Activated CD4-positive, alpha-beta memory T cell treated with anti-CD3 and anti-CD28 coated beads for 36 hours (primary cell): ENCODE data around the gene ARMC3. TPM values are rescaled to one million over a fixed set of nuclear protein-coding genes. Genes with fewer than 3 reads are reported as not detected.
"Not testable (repeated sequence)": the region's sequence is repeated elsewhere in the genome, so short reads cannot be mapped to it uniquely, and the experiment has no call there.

Experiments
- CTCF ChIA-PET: fragments of 350-600 bp; sonication (Branson Sonifier 250); formaldehyde crosslinking; loops from one replicate; lab custom pipeline; 2021; ENCODE audit warnings: antibody characterized with exemption, inconsistent platforms; lab: Charles Lee
- POLR2A ChIA-PET: fragments of 350-600 bp; sonication (Branson Sonifier 250); formaldehyde crosslinking; loops from one replicate; lab custom pipeline; 2021; ENCODE audit warnings: antibody characterized with exemption; lab: Charles Lee
- DNase-seq: peaks from one replicate; pipeline ENCODE4 v3.0.0-alpha.2; 2020
- H3K27ac Mint-ChIP-seq: one replicate; pipeline ENCODE4 v1.8.0; 2021; ENCODE audit warnings: mixed read lengths
- H3K27me3 Mint-ChIP-seq: one replicate; pipeline ENCODE4 v1.8.0; 2021; ENCODE audit warnings: mixed read lengths
- H3K36me3 Mint-ChIP-seq: one replicate; pipeline ENCODE4 v1.8.0; 2021; ENCODE audit warnings: mixed read lengths
- H3K4me1 Mint-ChIP-seq: one replicate; pipeline ENCODE4 v1.8.0; 2021; ENCODE audit warnings: low read depth, mixed read lengths
- H3K4me3 Mint-ChIP-seq: one replicate; pipeline ENCODE4 v1.8.0; 2021; ENCODE audit warnings: mild to moderate bottlenecking, mixed read lengths
- H3K9me3 Mint-ChIP-seq: one replicate; pipeline ENCODE4 v1.8.0; 2021; ENCODE audit warnings: mixed read lengths
- intact Hi-C: fragments of 100-400 bp; cut with micrococcal nuclease; formaldehyde crosslinking; loops from one replicate; pipeline ENCODE4 v1.15.1; 2023
- total RNA-seq, 2 experiments: library from RNA; stranded (reverse); gene quantifications; one replicate each; pipeline ENCODE4 v1.2.3, GENCODE V29; 2021

The ARMC3 gene
- total RNA-seq, 2 experiments from 2014 or later: not detected

- H3K27me3 Mint-ChIP-seq: peaks cover 2% of the 10 kb centered on the region
- ChIA-PET CTCF (no interaction called here), POLR2A (no interaction called here)
- H3K27ac Mint-ChIP-seq: no peak overlapping the region
- peaks cover 24% of the 10 kb centered on the region for H3K36me3 Mint-ChIP-seq
- peaks cover 10% of the 10 kb centered on the region for H3K4me1 Mint-ChIP-seq
- intact Hi-C loops: no loop called here
- H3K9me3 Mint-ChIP-seq: peaks cover 30% of the 10 kb centered on the region
- DNase-seq: no peak
- H3K4me3 Mint-ChIP-seq: no peak overlapping the region
Measured at GRCh38 chr10:22908837-22909236, 19.0 kb upstream of the ARMC3 start.

- intact Hi-C loops, POLR2A ChIA-PET, H3K4me1 Mint-ChIP-seq, CTCF ChIA-PET, H3K27me3 Mint-ChIP-seq, H3K4me3 Mint-ChIP-seq, H3K27ac Mint-ChIP-seq, DNase-seq: not testable (repeated sequence)
- Mint-ChIP-seq H3K36me3 (peaks cover 24% of the 10 kb centered on the region), H3K9me3 (peaks cover 30% of the 10 kb centered on the region)
Measured at GRCh38 chr10:22909673-22910072, 18.2 kb upstream of the ARMC3 start.

- Mint-ChIP-seq H3K27ac (no peak overlapping the region), H3K4me1 (peaks cover 10% of the 10 kb centered on the region), H3K9me3 (peaks cover 30% of the 10 kb centered on the region), H3K36me3 (peaks cover 21% of the 10 kb centered on the region), H3K27me3 (peaks cover 2% of the 10 kb centered on the region), H3K4me3 (no peak overlapping the region)
- no peak for DNase-seq
- ChIA-PET POLR2A (no interaction called here), CTCF (no interaction called here)
- intact Hi-C loops: no loop called here
Measured at GRCh38 chr10:22911067-22911466, 16.8 kb upstream of the ARMC3 start.

GRCh38 chr10:22911889-22912762 lies 15.7 kb upstream of the ARMC3 start:
- peaks cover 10% of the 10 kb centered on the region for H3K4me1 Mint-ChIP-seq
- H3K36me3 Mint-ChIP-seq: peaks cover 21% of the 10 kb centered on the region
- POLR2A ChIA-PET: no interaction called here
- H3K4me3 Mint-ChIP-seq: no peak overlapping the region
- no peak for DNase-seq
- H3K27ac Mint-ChIP-seq: no peak overlapping the region
- intact Hi-C loops: no loop called here
- peaks cover 2% of the 10 kb centered on the region for H3K27me3 Mint-ChIP-seq
- CTCF ChIA-PET: no interaction called here
- peaks cover 30% of the 10 kb centered on the region for H3K9me3 Mint-ChIP-seq

GRCh38 chr10:22912763-22913384 lies 15.0 kb upstream of the ARMC3 start:
- intact Hi-C loops: no loop called here
- no peak overlapping the region for H3K4me3 Mint-ChIP-seq
- no peak for DNase-seq
- CTCF ChIA-PET: no interaction called here
- H3K36me3 Mint-ChIP-seq: peaks cover 18% of the 10 kb centered on the region
- H3K27me3 Mint-ChIP-seq: no peaks in the 10 kb centered on the region
- no peak overlapping the region for H3K27ac Mint-ChIP-seq
- H3K4me1 Mint-ChIP-seq: peaks cover 10% of the 10 kb centered on the region
- POLR2A ChIA-PET: no interaction called here
- H3K9me3 Mint-ChIP-seq: peaks cover 24% of the 10 kb centered on the region

- DNase-seq: no peak
- Mint-ChIP-seq H3K27ac (no peak overlapping the region), H3K36me3 (peaks cover 11% of the 10 kb centered on the region), H3K4me3 (no peak overlapping the region), H3K9me3 (peaks cover 17% of the 10 kb centered on the region), H3K27me3 (no peaks in the 10 kb centered on the region), H3K4me1 (peaks cover 10% of the 10 kb centered on the region)
- CTCF ChIA-PET: no interaction called here
- intact Hi-C loops: no loop called here
- POLR2A ChIA-PET: no interaction called here
Measured at GRCh38 chr10:22913474-22914092, 14.3 kb upstream of the ARMC3 start.

GRCh38 chr10:22915314-22915713 lies 12.5 kb upstream of the ARMC3 start:
- Mint-ChIP-seq H3K4me3 (no peak overlapping the region), H3K27ac (no peak overlapping the region), H3K36me3 (no peaks in the 10 kb centered on the region), H3K4me1 (peaks cover 7% of the 10 kb centered on the region), H3K27me3 (no peaks in the 10 kb centered on the region), H3K9me3 (peaks cover 3% of the 10 kb centered on the region)
- POLR2A ChIA-PET: interaction anchor here (0.6 kb wide), 1 partner anchor 477 kb away, joined by 3 read pairs; no protein-coding TSS in a partner anchor
- CTCF ChIA-PET: no interaction called here
- intact Hi-C loops: no loop called here
- DNase-seq: no peak

- Mint-ChIP-seq H3K4me3 (no peak overlapping the region), H3K36me3 (no peaks in the 10 kb centered on the region), H3K27me3 (peaks cover 16% of the 10 kb centered on the region), H3K9me3 (peaks cover 2% of the 10 kb centered on the region), H3K4me1 (no peaks in the 10 kb centered on the region), H3K27ac (no peak overlapping the region)
- CTCF ChIA-PET: no interaction called here
- intact Hi-C loops: no loop called here
- POLR2A ChIA-PET: no interaction called here
- DNase-seq: no peak
Measured at GRCh38 chr10:22925088-22925487, 2.8 kb upstream of the ARMC3 start.

- POLR2A ChIA-PET: no interaction called here
- DNase-seq: no peak
- Mint-ChIP-seq H3K36me3 (no peaks in the 10 kb centered on the region), H3K27me3 (peaks cover 13% of the 10 kb centered on the region), H3K27ac (no peak overlapping the region), H3K4me1 (no peaks in the 10 kb centered on the region), H3K9me3 (no peaks in the 10 kb centered on the region), H3K4me3 (no peak overlapping the region)
- CTCF ChIA-PET: interaction anchor here (0.9 to 1.2 kb wide), 2 partner anchors 61 to 353 kb away, joined by 4 read pairs; no protein-coding TSS in a partner anchor
- intact Hi-C loops: no loop called here
Measured at GRCh38 chr10:22927166-22927565, 687 bp upstream of the ARMC3 start.

GRCh38 chr10:22929053-22929452 lies 1.2 kb downstream of the ARMC3 start:
- POLR2A ChIA-PET, CTCF ChIA-PET, H3K4me1 Mint-ChIP-seq, DNase-seq, H3K27ac Mint-ChIP-seq, H3K4me3 Mint-ChIP-seq, H3K27me3 Mint-ChIP-seq, intact Hi-C loops, H3K9me3 Mint-ChIP-seq, H3K36me3 Mint-ChIP-seq: not testable (repeated sequence)

- Mint-ChIP-seq H3K27ac (no peak overlapping the region), H3K9me3 (no peaks in the 10 kb centered on the region), H3K36me3 (no peaks in the 10 kb centered on the region), H3K27me3 (peaks cover 7% of the 10 kb centered on the region), H3K4me3 (no peak overlapping the region), H3K4me1 (no peaks in the 10 kb centered on the region)
- ChIA-PET CTCF (no interaction called here), POLR2A (no interaction called here)
- intact Hi-C loops: no loop called here
- DNase-seq: no peak
Measured at GRCh38 chr10:22931948-22932347, 4.1 kb downstream of the ARMC3 start.

- no peaks in the 10 kb centered on the region for H3K9me3 Mint-ChIP-seq
- ChIA-PET CTCF (no interaction called here), POLR2A (no interaction called here)
- H3K4me1 Mint-ChIP-seq: no peaks in the 10 kb centered on the region
- DNase-seq: no peak
- no peak overlapping the region for H3K27ac Mint-ChIP-seq
- H3K36me3 Mint-ChIP-seq: no peaks in the 10 kb centered on the region
- H3K27me3 Mint-ChIP-seq: peaks cover 7% of the 10 kb centered on the region
- H3K4me3 Mint-ChIP-seq: no peak overlapping the region
- intact Hi-C loops: no loop called here
Measured at GRCh38 chr10:22932626-22933370, 4.9 kb downstream of the ARMC3 start.
